SIG-M5 treated with dmso at 0.1 percent for 504 hours (cell line): ENCODE results near the gene MOCS3.
"Not testable (repeated sequence)": the region's sequence is repeated elsewhere in the genome, so short reads cannot be mapped to it uniquely, and the experiment has no call there.

Source experiments
- DNase-seq: peaks from one replicate; lab custom pipeline; 2025; ENCODE audit not compliant: unreplicated experiment; lab: John Stamatoyannopoulos, UW

MOCS3 gene

GRCh38 chr20:50931306-50932015 lies 27.2 kb upstream of the MOCS3 start, which contains the start of gene ADNP:
ADNP (minus strand) TSS chr20:50931437; CDS start chr20:50903996, 27,441 bp downstream.
- peak; percentile 93 for DNase-seq

- DNase-seq, result no peak
These were observed 26.6 kb upstream of the MOCS3 start for GRCh38 chr20:50932016-50932485.

GRCh38 chr20:50932691-50933280 lies 25.8 kb upstream of the MOCS3 start:
- DNase-seq, result no peak

DNA sequence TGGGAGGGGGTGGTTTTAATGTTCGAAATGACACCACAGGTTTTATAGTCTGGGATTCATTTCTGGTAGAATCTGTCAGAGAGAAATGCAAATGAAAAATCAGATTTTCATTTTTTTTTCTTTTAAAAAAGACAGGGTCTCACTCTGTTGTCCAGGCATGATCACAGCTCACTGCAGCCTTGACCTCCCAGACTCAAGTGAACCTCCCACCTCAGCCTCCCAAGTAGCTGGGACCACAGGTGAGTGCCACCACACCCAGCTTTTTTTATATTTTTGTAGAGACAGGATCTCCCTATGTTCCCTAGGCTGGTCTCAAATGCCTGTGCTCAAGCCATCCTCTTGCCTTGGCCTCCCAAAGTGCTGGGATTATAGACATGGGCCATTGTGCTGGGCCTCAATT lies 25.0 kb upstream of the MOCS3 start:
- DNase-seq, result no peak

DNA sequence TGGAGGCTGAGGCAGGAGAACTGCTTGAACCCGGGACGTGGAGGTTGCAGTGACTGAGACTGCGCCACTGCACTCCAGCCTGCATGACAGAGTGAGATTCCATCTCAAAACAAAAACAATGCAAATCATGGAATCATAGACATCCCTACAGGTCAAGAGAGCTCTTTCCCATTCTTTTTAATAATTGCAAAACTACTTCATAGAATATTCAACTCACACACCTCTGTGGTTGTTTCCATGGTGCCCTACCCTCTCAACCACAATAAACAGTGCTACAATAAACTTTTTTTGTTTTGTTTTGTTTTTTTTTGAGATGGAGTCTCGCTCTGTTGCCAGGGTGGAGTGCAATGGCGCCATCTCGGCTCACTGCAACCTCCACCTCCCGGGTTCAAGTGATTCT lies 15.5 kb upstream of the MOCS3 start:
- DNase-seq, result no peak

DNA sequence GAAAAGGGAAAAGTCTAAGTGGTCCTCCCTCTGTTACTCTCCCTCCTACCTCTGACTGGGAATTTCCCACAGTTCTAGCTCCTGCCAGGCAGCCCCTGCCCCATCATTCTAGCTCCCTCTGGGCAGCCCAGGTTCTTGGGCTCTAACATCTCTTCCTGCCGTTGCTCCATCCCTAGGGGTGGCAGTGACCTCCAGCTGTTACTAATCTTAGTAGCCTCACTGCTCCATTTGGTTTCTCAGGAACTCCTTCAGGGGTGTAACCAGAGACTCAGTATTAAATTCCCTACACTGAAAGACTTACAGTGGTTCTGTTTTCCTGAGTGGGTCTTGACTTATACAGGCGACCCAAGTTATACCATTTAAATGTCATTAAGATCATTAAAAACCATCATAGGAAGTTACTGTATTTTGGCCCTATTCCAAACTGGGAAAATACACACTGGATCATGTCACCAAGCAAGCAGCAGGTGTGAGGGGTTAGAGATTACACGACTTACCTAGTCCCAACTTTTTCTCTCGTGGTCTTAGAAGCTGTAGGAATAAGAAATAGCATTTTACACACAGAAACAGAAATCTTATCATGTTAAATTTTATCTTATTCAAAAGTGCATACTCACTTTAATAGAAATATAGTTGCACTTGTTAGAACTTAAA lies 10.4 kb upstream of the MOCS3 start:
- no peak for DNase-seq

GRCh38 chr20:50953196-50953595 lies 5.4 kb upstream of the MOCS3 start:
- no peak for DNase-seq

- no peak for DNase-seq
These were observed 4.8 kb upstream of the MOCS3 start for GRCh38 chr20:50953821-50954220.

GRCh38 chr20:50957276-50957675 lies 1.3 kb upstream of the MOCS3 start:
- peak; percentile 61 for DNase-seq

- DNase-seq, result peak; percentile 96
These were observed 612 bp upstream of the MOCS3 start, which contains the start of gene DPM1 for GRCh38 chr20:50957798-50958614. DPM1 (minus strand) TSS chr20:50958532; CDS start chr20:50958523, 9 bp downstream.

DNA sequence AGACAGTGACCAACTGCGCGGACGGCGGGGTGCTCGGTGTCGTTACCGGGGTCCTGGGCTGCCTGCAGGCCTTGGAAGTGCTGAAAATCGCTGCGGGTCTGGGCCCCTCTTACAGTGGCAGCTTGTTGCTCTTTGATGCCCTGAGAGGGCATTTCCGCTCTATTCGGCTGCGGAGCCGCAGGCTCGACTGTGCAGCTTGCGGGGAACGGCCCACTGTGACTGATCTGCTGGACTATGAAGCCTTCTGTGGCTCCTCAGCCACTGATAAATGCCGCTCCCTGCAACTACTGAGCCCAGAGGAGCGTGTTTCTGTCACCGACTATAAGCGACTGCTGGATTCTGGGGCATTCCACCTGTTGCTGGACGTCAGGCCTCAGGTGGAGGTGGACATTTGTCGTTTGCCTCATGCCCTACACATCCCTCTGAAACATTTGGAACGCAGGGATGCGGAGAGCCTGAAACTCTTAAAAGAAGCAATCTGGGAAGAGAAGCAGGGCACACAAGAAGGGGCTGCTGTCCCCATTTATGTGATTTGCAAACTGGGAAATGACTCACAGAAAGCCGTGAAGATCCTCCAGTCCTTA lies 1.0 kb downstream of the MOCS3 start:
- no peak for DNase-seq

GRCh38 chr20:50967586-50967985 lies 9.0 kb downstream of the MOCS3 start:
- DNase-seq, result no peak

GRCh38 chr20:50968289-50968688 lies 9.7 kb downstream of the MOCS3 start:
- no peak for DNase-seq

GRCh38 chr20:50969435-50969834 lies 10.8 kb downstream of the MOCS3 start:
- DNase-seq, result no peak

DNA sequence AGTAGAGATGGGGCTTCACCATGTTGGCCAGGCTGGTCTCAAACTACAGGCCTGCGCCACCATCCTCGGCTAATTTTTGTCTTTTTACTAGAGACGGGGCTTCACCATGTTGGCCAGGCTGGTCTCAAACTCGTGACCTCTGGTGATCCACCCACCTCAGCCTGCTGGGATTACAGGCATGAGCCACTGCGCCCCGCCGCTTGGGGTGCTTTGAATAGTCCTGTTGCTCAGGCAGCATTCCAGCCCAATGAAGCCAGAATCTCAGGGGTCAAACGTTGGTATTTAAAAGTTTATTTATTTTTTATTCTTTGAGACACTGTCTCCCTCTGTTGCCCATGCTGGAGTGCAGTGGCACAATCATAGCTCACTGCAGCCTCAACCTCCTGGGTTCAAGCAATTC lies 11.3 kb downstream of the MOCS3 start:
- no peak for DNase-seq

- no peak for DNase-seq
These were observed 17.2 kb downstream of the MOCS3 start for GRCh38 chr20:50975701-50976330.

- DNase-seq, result no peak
These were observed 18.7 kb downstream of the MOCS3 start for GRCh38 chr20:50977066-50978021.

DNA sequence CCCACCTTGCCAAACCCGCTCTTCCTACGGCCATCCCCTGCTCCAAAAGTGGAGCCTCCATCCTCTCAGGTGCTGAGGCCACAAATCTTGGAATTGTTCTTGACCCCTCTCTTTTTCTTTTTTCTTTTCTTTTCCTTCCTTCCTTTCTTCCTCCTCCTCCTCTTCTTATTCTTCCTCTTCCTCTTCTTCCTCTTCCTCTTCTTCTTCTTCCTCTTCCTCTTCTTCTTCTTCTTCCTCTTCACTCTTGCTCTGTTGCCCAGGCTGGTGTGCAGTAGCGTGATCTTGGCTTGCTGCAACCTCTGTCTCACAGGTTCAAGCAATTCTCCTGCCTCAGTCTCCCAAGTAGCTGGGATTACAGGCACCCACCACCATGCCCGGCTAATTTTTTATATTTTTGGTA lies 19.9 kb downstream of the MOCS3 start:
- DNase-seq, result not testable (repeated sequence)

DNA sequence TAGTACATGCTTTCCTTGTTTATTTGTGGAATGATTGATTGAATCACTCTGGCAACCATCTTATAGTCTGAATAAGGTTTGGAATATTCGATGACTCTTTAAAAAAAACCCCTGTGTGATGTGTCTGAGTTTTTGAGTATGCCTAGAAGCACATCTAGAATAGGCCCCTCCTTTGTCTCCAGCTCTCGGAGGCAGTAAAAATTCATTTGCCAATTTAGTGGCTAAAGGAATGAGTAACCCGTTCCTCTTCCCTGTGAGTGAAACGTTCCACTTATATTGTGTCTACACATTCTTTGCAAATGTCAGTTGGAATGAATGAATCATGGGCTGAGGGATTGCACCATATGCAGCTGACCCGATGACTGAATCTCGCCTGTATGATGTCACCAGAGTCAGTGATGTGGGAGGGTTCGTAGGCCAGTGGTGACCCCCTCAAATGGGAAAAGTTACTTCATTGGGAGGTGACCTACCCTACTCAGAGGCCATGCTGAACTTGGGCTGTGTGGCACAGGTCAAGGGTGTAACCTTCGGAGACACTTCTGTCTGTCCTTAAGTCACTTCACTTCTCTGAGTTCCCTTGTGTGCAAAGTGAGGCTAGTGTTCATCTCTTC lies 21.6 kb downstream of the MOCS3 start:
- DNase-seq, result peak; percentile 87
